ENCODE measurements around the gene PPP1R8. TPM values are rescaled to one million over a fixed set of nuclear protein-coding genes. Genes with fewer than 3 reads are reported as not detected.
"Not testable (repeated sequence)": the region's sequence is repeated elsewhere in the genome, so short reads cannot be mapped to it uniquely, and the experiment has no call there.

PPP1R8 gene
- total RNA-seq, 1 experiment from 2014 or later = 39.5 TPM

DNA sequence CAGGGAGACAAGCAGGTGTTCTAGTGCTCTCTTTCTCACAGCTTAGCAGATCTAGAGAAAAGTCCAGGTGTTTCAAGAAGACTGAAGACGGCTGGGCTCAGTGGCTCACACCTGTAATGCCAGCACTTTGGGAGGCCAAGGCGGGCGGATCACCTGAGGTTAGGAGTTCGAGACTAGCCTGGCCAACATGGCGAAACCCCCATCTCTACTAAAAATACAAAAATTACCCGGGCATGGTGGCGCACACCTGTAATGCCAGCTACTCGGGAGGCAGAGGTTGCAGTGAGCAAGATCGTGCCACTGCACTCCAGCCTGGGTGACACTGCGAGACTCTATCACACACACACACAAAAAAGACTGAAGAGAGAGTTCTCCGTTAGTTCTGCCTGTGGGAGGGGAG lies 27.0 kb downstream of the PPP1R8 start:
- H3K4me1 Mint-ChIP-seq; H3K27me3 Mint-ChIP-seq (ENCODE audit: low read depth); DNase-seq (ENCODE audit: low spot score); ATAC-seq; H3K36me3 Mint-ChIP-seq; H3K4me3 Mint-ChIP-seq; H3K9me3 Mint-ChIP-seq; H3K27ac Mint-ChIP-seq: not testable (repeated sequence)
- CTCF ChIA-PET = interaction anchor here (0.5 to 1.8 kb wide), 39 partner anchors 10 to 391 kb away, joined by 3 to 19 read pairs (median 4); partner anchors contain the start of genes EYA3, FAM76A, IFI6 and SMPDL3B
- POLR2A ChIA-PET = interaction anchor here (0.6 to 1.0 kb wide), 2 partner anchors 15 to 550 kb away, joined by 3 read pairs; no protein-coding TSS in a partner anchor

DNA sequence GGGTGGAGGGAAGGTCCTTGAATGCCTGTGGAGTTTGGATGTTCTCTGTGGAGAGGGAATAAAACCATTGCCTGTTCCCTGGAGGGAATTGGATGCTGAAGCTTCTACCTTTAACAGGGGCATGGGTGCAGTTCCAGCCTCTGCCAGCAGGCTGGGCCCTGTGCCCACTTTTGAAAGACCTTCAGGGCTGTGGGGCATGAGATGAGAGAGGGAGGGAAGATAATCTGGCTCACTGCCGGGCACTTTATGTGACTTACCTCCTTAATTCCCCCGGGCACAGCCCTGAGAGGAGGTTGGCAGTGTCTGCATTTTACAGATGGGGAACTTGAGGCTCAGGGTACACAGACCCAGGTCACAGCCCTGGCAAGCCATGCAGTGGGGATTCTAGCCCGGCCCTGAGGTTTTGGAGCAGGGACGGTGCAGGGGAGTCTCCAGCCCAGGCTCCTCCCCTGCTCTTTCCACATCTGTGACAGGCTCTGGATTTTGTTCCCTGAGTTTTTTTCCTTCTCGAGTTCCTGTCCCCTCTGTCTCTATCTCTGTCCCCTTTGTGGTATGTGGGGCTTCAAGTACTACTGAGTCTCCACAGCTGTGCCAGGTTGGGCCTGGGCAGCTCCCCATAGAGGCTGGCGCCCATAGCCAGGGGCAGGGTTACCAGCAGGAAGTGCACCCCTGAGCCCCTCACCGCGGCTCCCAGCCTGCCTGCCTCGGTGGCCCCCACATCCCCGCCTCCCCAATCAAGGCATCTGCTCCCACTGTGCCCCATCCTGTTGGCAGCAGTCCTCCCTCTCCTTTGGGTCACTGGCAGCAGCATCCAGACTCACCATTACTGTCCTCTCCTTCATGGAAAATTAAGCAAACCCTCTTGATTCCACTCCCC lies 27.7 kb downstream of the PPP1R8 start:
- H3K27ac Mint-ChIP-seq = no peak overlapping the region

DNA sequence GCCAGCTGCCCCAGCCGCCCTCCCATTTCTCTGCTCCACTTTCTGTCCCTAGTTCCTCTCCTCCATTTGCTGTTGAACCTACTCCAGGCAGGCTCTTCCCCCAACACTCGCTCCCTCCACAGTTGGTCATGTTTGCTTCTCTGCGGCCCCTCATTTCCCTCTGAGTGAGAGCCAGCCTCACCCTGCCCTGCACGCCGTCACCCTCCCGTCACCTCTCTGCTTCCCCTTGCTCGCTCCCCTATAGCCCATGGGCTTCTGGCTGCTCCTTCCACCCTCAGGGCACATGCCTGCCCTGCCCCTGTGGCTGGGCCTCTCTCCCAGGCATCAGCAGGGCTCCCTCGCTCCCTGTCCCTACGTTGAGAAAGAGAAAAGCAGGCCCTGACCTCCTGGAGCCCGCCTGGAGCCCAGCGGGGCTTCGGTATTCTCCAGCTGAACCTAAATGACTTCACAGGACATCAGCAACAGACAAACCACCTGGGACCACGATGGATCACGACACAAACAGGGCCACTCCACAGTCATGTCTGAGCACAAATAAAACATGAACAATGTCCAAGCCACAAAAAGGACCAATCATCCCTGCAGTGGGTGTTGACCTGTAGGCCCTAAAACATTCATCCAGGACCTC lies 28.5 kb downstream of the PPP1R8 start:
- ChIA-PET POLR2A (no interaction called here), CTCF (interaction anchor here (1.4 to 1.8 kb wide), 4 partner anchors 91 to 350 kb away, joined by 3 to 19 read pairs (median 15); no protein-coding TSS in a partner anchor)
- Mint-ChIP-seq H3K4me1 (peaks cover 8% of the 10 kb centered on the region), H3K27me3 (ENCODE audit: low read depth) (no peaks in the 10 kb centered on the region), H3K9me3 (no peaks in the 10 kb centered on the region), H3K27ac (no peak overlapping the region), H3K36me3 (no peaks in the 10 kb centered on the region), H3K4me3 (no peak overlapping the region)
- ATAC-seq (no peak), DNase-seq (ENCODE audit: low spot score) (no peak)
- TF ChIP-seq, protein P1, sequence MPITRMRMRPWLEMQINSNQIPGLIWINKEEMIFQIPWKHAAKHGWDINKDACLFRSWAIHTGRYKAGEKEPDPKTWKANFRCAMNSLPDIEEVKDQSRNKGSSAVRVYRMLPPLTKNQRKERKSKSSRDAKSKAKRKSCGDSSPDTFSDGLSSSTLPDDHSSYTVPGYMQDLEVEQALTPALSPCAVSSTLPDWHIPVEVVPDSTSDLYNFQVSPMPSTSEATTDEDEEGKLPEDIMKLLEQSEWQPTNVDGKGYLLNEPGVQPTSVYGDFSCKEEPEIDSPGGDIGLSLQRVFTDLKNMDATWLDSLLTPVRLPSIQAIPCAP (CRISPR knock-in tag; IDR thresholded peaks at IDR 0.05) = no peak
- no peak for TF ChIP-seq ZNF317 (CRISPR knock-in tag; IDR thresholded peaks at IDR 0.05; ENCODE audit: borderline replicate concordance, low read depth)
- TF ChIP-seq, protein P2, sequence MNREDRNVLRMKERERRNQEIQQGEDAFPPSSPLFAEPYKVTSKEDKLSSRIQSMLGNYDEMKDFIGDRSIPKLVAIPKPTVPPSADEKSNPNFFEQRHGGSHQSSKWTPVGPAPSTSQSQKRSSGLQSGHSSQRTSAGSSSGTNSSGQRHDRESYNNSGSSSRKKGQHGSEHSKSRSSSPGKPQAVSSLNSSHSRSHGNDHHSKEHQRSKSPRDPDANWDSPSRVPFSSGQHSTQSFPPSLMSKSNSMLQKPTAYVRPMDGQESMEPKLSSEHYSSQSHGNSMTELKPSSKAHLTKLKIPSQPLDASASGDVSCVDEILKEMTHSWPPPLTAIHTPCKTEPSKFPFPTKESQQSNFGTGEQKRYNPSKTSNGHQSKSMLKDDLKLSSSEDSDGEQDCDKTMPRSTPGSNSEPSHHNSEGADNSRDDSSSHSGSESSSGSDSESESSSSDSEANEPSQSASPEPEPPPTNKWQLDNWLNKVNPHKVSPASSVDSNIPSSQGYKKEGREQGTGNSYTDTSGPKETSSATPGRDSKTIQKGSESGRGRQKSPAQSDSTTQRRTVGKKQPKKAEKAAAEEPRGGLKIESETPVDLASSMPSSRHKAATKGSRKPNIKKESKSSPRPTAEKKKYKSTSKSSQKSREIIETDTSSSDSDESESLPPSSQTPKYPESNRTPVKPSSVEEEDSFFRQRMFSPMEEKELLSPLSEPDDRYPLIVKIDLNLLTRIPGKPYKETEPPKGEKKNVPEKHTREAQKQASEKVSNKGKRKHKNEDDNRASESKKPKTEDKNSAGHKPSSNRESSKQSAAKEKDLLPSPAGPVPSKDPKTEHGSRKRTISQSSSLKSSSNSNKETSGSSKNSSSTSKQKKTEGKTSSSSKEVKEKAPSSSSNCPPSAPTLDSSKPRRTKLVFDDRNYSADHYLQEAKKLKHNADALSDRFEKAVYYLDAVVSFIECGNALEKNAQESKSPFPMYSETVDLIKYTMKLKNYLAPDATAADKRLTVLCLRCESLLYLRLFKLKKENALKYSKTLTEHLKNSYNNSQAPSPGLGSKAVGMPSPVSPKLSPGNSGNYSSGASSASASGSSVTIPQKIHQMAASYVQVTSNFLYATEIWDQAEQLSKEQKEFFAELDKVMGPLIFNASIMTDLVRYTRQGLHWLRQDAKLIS (CRISPR knock-in tag; IDR thresholded peaks at IDR 0.05; ENCODE audit: borderline replicate concordance) = no peak
- no peak for TF ChIP-seq ZNF396 (CRISPR knock-in tag; IDR thresholded peaks at IDR 0.05; ENCODE audit: borderline replicate concordance)
- no peak for TF ChIP-seq FOXK1 (CRISPR knock-in tag; IDR thresholded peaks at IDR 0.05)
- TF ChIP-seq, protein P3, sequence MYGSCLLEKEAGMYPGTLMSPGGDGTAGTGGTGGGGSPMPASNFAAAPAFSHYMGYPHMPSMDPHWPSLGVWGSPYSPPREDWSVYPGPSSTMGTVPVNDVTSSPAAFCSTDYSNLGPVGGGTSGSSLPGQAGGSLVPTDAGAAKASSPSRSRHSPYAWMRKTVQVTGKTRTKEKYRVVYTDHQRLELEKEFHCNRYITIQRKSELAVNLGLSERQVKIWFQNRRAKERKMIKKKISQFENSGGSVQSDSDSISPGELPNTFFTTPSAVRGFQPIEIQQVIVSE (CRISPR knock-in tag; IDR thresholded peaks at IDR 0.05; ENCODE audit: borderline replicate concordance) = no peak
- no peak for TF ChIP-seq ZNF671 (CRISPR knock-in tag; IDR thresholded peaks at IDR 0.05)
- TF ChIP-seq TP53 (CRISPR knock-in tag; IDR thresholded peaks at IDR 0.05) = no peak
- TF ChIP-seq, protein P4, sequence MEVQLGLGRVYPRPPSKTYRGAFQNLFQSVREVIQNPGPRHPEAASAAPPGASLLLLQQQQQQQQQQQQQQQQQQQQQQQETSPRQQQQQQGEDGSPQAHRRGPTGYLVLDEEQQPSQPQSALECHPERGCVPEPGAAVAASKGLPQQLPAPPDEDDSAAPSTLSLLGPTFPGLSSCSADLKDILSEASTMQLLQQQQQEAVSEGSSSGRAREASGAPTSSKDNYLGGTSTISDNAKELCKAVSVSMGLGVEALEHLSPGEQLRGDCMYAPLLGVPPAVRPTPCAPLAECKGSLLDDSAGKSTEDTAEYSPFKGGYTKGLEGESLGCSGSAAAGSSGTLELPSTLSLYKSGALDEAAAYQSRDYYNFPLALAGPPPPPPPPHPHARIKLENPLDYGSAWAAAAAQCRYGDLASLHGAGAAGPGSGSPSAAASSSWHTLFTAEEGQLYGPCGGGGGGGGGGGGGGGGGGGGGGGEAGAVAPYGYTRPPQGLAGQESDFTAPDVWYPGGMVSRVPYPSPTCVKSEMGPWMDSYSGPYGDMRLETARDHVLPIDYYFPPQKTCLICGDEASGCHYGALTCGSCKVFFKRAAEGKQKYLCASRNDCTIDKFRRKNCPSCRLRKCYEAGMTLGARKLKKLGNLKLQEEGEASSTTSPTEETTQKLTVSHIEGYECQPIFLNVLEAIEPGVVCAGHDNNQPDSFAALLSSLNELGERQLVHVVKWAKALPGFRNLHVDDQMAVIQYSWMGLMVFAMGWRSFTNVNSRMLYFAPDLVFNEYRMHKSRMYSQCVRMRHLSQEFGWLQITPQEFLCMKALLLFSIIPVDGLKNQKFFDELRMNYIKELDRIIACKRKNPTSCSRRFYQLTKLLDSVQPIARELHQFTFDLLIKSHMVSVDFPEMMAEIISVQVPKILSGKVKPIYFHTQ (CRISPR knock-in tag; IDR thresholded peaks at IDR 0.05) = no peak
- TF ChIP-seq, protein P5, sequence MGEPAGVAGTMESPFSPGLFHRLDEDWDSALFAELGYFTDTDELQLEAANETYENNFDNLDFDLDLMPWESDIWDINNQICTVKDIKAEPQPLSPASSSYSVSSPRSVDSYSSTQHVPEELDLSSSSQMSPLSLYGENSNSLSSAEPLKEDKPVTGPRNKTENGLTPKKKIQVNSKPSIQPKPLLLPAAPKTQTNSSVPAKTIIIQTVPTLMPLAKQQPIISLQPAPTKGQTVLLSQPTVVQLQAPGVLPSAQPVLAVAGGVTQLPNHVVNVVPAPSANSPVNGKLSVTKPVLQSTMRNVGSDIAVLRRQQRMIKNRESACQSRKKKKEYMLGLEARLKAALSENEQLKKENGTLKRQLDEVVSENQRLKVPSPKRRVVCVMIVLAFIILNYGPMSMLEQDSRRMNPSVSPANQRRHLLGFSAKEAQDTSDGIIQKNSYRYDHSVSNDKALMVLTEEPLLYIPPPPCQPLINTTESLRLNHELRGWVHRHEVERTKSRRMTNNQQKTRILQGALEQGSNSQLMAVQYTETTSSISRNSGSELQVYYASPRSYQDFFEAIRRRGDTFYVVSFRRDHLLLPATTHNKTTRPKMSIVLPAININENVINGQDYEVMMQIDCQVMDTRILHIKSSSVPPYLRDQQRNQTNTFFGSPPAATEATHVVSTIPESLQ (CRISPR knock-in tag; IDR thresholded peaks at IDR 0.05) = no peak
- TF ChIP-seq, protein P6, sequence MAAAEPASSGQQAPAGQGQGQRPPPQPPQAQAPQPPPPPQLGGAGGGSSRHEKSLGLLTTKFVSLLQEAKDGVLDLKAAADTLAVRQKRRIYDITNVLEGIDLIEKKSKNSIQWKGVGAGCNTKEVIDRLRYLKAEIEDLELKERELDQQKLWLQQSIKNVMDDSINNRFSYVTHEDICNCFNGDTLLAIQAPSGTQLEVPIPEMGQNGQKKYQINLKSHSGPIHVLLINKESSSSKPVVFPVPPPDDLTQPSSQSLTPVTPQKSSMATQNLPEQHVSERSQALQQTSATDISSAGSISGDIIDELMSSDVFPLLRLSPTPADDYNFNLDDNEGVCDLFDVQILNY (CRISPR knock-in tag; IDR thresholded peaks at IDR 0.05) = no peak

More for the DNA sequence above, 27.7 kb downstream of the PPP1R8 start:
- Mint-ChIP-seq H3K27me3 (ENCODE audit: low read depth) (no peaks in the 10 kb centered on the region), H3K36me3 (no peaks in the 10 kb centered on the region), H3K9me3 (no peaks in the 10 kb centered on the region), H3K4me1 (peaks cover 8% of the 10 kb centered on the region), H3K4me3 (peak overlapping the region; percentile 51)
- ChIA-PET POLR2A (interaction anchor here (1.0 kb wide), 1 partner anchor 15 kb away, joined by 3 read pairs; no protein-coding TSS in a partner anchor), CTCF (interaction anchor here (0.5 to 1.8 kb wide), 40 partner anchors 9 to 390 kb away, joined by 3 to 19 read pairs (median 4); partner anchors contain the start of genes EYA3, FAM76A, IFI6 and SMPDL3B)
- TF ChIP-seq, protein P7, sequence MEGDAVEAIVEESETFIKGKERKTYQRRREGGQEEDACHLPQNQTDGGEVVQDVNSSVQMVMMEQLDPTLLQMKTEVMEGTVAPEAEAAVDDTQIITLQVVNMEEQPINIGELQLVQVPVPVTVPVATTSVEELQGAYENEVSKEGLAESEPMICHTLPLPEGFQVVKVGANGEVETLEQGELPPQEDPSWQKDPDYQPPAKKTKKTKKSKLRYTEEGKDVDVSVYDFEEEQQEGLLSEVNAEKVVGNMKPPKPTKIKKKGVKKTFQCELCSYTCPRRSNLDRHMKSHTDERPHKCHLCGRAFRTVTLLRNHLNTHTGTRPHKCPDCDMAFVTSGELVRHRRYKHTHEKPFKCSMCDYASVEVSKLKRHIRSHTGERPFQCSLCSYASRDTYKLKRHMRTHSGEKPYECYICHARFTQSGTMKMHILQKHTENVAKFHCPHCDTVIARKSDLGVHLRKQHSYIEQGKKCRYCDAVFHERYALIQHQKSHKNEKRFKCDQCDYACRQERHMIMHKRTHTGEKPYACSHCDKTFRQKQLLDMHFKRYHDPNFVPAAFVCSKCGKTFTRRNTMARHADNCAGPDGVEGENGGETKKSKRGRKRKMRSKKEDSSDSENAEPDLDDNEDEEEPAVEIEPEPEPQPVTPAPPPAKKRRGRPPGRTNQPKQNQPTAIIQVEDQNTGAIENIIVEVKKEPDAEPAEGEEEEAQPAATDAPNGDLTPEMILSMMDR (IDR thresholded peaks at IDR 0.05) = peak; percentile 98
- TF ChIP-seq SMAD4 (CRISPR knock-in tag; IDR thresholded peaks at IDR 0.05) = no peak
- ATAC-seq (peak; percentile 95), DNase-seq (ENCODE audit: low spot score) (peak; percentile 93)

Measured in WTC11 (cell line).